ENCODE measurements around the gene NLK.
A peak's percentile ranks its signal among the peaks of the same experiment; 100 is the strongest.

NLK gene

GRCh38 chr17:28042657-28042720 is at the start of gene NLK:
Gene NLK, plus strand, starts transcription at chr17:28042677. Its CDS starts 197 bp downstream, at chr17:28042874.
- TF ChIP-seq, protein P1, sequence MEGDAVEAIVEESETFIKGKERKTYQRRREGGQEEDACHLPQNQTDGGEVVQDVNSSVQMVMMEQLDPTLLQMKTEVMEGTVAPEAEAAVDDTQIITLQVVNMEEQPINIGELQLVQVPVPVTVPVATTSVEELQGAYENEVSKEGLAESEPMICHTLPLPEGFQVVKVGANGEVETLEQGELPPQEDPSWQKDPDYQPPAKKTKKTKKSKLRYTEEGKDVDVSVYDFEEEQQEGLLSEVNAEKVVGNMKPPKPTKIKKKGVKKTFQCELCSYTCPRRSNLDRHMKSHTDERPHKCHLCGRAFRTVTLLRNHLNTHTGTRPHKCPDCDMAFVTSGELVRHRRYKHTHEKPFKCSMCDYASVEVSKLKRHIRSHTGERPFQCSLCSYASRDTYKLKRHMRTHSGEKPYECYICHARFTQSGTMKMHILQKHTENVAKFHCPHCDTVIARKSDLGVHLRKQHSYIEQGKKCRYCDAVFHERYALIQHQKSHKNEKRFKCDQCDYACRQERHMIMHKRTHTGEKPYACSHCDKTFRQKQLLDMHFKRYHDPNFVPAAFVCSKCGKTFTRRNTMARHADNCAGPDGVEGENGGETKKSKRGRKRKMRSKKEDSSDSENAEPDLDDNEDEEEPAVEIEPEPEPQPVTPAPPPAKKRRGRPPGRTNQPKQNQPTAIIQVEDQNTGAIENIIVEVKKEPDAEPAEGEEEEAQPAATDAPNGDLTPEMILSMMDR (IDR thresholded peaks at IDR 0.05; ENCODE audit: control insufficient read depth, extremely low read depth, insufficient read depth) = no peak
- no peak for DNase-seq (ENCODE audit: low read depth)
- H3K4me3 ChIP-seq (ENCODE audit: low read depth, low read length) = peak within 1 kb of the TSS; percentile 84

DNA sequence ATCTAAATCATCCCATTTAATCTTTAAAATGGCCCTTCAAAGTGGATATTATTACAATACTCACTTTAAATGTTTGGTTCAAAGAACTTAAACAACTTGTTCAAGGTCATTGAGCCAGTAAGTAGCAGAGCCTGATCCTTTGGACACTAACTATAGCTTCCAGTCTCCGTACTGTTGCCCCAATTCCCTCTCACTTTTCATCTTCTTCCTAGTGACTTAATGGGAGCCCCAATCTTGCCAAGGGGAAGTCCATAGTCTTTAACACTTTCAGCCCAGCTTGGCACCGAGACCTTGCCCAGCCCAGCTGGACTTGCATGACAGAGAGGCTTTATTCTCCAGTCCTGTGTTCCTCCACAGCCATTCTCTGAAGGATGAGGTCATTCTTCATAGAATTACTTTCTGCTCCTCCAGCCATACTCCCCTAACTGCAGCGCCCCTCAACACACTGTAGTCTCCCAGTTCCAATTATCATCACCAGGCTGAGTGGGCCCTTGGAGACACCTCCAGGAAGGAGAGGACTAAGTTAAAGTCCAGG is 49.2 kb upstream of the NLK start:
- no peak for DNase-seq (ENCODE audit: low read depth)
- H3K4me3 ChIP-seq (ENCODE audit: low read depth, low read length) = no peak overlapping the region
- TF ChIP-seq, protein P1 (IDR thresholded peaks at IDR 0.05; ENCODE audit: control insufficient read depth, extremely low read depth, insufficient read depth) = no peak

DNA sequence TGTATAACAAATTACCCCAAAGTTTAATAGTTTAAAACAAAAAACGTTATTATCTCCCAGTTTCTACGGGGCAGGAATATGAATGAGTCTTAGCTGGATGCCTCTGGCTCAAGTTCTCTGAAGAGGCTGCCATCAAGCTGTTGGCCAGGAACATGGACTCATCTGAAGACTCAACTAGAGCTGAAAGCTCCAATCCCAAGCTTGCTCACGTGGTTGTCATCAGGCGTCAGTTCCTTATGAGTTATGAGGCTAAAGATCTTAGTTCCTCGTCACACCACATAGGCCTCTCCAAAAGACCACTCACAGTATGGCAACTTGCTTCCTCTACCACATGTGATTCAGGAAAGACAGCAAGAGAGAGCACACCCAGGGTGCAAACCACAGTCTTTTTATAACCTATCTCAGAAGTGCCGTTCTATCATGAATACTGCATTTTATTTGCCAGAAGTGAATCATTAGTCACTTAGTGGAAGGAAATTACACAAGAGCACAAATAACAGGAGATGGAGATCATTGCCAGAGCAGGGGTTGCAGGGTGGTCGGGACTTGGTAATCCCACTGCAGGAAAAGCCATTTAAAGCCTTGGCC is 48.7 kb upstream of the NLK start:
- TF ChIP-seq, protein P1 (IDR thresholded peaks at IDR 0.05; ENCODE audit: control insufficient read depth, extremely low read depth, insufficient read depth) = no peak
- no peak for DNase-seq (ENCODE audit: low read depth)

DNA sequence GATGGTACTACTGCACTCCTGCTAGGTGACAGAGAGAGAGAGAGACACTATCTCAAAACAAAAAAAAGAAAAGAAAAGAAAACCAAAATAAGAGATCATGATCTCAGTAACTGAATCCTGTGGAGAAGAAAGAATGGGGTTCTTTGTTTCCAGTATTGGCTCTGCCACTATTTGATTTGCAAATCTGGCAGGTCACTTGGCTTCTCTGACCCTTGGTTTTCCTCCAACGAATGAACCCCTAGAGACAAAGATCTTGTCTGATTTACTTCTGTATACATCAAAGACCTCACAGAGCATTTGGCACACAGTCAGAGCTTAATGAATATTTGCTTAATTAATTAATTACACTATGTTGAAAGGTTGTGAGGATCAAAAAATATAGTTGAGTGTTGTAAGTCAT is 47.9 kb upstream of the NLK start:
- no peak for DNase-seq (ENCODE audit: low read depth)
- H3K4me3 ChIP-seq (ENCODE audit: low read depth, low read length) = no peak overlapping the region
- TF ChIP-seq, protein P1 (IDR thresholded peaks at IDR 0.05; ENCODE audit: control insufficient read depth, extremely low read depth, insufficient read depth) = no peak

More for the DNA sequence above, 48.7 kb upstream of the NLK start:
- no peak overlapping the region for H3K4me3 ChIP-seq (ENCODE audit: low read depth, low read length)

DNA sequence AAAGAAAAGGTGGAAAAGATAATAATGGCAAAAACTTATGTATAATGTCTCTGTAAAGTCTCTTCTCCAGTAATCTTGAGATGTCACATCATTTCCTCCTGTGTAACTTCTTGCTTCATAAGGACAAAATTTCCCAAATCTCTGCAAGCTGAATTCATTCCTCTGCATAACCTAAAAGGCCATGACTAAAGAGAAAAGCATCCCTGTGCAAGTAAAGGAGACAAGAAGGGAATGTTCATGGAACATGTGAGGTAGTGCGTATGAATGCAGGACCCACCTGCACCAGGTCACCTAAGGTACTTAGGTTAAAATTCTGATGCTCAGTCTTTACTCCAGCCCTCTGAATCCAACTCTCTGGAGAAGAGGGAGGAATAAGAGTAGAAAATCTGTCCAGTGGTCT is 46.9 kb upstream of the NLK start:
- no peak for DNase-seq (ENCODE audit: low read depth)
- no peak overlapping the region for H3K4me3 ChIP-seq (ENCODE audit: low read depth, low read length)
- TF ChIP-seq, protein P1 (IDR thresholded peaks at IDR 0.05; ENCODE audit: control insufficient read depth, extremely low read depth, insufficient read depth) = no peak

DNA sequence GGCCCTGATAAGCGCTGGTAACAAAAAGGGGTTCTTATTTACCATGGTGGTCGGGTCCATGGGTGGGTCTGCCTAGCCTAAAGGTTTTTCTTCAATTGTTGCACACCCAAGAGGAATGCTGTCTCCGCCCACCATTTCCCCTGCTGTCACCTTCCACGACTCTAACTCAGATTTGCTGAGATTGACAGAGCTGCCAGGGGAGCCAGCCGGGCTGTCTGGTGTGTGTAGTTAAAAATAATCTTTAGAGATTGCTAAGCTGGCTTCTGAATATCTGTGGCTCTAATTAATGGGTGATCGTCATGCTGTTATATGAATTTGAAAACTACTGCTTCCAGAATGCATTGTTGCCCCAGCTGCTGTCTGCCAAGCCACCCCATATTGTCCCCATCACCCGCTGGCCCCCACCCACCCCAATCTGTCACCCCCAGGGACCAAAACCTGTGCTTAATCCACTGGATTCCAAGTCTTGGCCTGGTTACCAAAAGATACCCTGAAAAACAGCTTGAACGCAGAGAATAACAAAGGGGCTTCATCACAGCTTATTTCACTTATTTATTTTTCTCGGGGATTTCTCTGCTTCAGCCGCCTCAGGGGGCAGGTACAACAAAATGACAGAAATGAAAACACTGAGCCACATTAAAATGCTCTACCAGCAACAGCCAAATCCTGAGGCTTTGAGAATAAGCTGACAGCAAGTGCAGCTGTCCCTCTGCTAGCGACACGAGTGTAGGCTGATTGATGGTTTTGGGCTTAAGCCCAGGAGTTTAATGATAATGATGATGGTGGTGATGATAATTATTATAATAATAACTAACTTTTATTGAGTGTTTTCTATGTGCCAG is 46.1 kb upstream of the NLK start:
- no peak for DNase-seq (ENCODE audit: low read depth)
- H3K4me3 ChIP-seq (ENCODE audit: low read depth, low read length) = no peak overlapping the region
- TF ChIP-seq, protein P1 (IDR thresholded peaks at IDR 0.05; ENCODE audit: control insufficient read depth, extremely low read depth, insufficient read depth) = no peak

DNA sequence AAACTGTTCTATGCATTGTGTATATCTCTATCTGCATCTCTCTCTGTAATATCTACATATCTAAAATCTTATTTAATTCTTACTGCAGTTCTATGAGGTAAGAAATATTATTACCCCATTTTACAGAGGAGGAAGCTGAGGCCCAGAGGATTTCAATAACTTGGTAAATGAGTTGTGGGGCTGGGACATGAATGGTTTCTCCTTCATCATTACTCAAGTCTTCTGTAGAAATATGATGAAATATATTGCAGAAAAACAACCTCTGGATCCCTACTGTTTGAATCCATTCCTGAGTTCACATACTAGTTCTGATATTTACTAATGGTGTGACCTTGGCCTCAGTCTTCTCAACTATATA is 45.5 kb upstream of the NLK start:
- no peak for DNase-seq (ENCODE audit: low read depth)
- TF ChIP-seq, protein P1 (IDR thresholded peaks at IDR 0.05; ENCODE audit: control insufficient read depth, extremely low read depth, insufficient read depth) = no peak
- no peak overlapping the region for H3K4me3 ChIP-seq (ENCODE audit: low read depth, low read length)

Data from LNCaP clone FGC (cell line).